ENCODE measurements around the gene INPPL1.
"Not testable (repeated sequence)": the region's sequence is repeated elsewhere in the genome, so short reads cannot be mapped to it uniquely, and the experiment has no call there.

The INPPL1 gene

DNA sequence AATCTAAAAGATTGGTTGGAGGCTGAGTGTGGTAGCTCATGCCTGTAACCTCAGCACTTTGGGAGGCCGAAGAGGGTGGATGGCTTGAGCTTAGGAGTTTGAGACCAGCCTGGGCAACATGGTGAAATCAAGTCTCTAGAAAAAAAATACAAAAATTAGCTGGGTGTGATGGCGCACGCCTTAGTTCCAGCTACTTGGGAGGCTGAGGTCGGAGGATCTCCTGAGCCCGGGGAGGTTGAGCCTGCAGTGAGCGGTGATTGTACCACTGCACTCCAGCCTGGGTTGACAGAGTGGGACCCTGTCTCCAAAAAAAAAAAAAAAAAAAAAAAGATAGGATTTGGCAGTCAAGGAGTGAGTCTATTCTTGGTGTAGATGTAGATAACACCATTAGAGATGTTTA lies 22.0 kb upstream of the INPPL1 start:
- TF ChIP-seq, protein P1, sequence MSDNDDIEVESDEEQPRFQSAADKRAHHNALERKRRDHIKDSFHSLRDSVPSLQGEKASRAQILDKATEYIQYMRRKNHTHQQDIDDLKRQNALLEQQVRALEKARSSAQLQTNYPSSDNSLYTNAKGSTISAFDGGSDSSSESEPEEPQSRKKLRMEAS (IDR thresholded peaks at IDR 0.05; ENCODE audit: low read depth, low read length), result no peak
- TF ChIP-seq, protein P2, sequence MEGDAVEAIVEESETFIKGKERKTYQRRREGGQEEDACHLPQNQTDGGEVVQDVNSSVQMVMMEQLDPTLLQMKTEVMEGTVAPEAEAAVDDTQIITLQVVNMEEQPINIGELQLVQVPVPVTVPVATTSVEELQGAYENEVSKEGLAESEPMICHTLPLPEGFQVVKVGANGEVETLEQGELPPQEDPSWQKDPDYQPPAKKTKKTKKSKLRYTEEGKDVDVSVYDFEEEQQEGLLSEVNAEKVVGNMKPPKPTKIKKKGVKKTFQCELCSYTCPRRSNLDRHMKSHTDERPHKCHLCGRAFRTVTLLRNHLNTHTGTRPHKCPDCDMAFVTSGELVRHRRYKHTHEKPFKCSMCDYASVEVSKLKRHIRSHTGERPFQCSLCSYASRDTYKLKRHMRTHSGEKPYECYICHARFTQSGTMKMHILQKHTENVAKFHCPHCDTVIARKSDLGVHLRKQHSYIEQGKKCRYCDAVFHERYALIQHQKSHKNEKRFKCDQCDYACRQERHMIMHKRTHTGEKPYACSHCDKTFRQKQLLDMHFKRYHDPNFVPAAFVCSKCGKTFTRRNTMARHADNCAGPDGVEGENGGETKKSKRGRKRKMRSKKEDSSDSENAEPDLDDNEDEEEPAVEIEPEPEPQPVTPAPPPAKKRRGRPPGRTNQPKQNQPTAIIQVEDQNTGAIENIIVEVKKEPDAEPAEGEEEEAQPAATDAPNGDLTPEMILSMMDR (IDR thresholded peaks at IDR 0.05; ENCODE audit: low read depth, low read length), result no peak
- no peak for TF ChIP-seq MYC (IDR thresholded peaks at IDR 0.05; ENCODE audit: low read depth, low read length)
- no peak for TF ChIP-seq POLR2A (IDR thresholded peaks at IDR 0.05; ENCODE audit: extremely low read depth, insufficient read length)
- no peak for DNase-seq (ENCODE audit: low read depth)
- H3K4me3 ChIP-seq (ENCODE audit: low read depth, low read length), result no peak overlapping the region

DNA sequence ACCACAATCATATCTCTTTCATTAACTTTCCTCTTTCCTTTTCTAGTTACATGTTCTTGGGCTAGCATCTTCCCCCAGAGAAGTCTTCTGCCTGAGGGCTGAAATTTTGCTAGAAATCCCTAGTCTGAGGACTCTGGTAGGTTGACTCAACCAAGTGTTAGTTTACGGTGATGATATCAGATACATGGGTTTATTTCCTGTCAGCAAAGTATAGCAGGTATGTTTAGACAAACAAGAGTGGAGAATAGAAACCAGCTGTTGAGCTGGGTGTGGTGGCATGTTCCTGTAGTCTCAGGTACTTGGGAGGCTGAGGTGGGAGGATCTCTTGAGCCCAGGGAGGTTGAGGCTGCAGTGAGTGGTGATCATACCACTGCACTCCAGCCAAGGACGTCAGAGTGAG lies 21.4 kb upstream of the INPPL1 start:
- H3K4me3 ChIP-seq (ENCODE audit: low read depth, low read length), result no peak overlapping the region
- DNase-seq (ENCODE audit: low read depth), result no peak
- TF ChIP-seq, protein P2 (IDR thresholded peaks at IDR 0.05; ENCODE audit: low read depth, low read length), result no peak
- TF ChIP-seq, protein P1 (IDR thresholded peaks at IDR 0.05; ENCODE audit: low read depth, low read length), result no peak
- TF ChIP-seq MYC (IDR thresholded peaks at IDR 0.05; ENCODE audit: low read depth, low read length) (no peak), POLR2A (IDR thresholded peaks at IDR 0.05; ENCODE audit: extremely low read depth, insufficient read length) (no peak)

DNA sequence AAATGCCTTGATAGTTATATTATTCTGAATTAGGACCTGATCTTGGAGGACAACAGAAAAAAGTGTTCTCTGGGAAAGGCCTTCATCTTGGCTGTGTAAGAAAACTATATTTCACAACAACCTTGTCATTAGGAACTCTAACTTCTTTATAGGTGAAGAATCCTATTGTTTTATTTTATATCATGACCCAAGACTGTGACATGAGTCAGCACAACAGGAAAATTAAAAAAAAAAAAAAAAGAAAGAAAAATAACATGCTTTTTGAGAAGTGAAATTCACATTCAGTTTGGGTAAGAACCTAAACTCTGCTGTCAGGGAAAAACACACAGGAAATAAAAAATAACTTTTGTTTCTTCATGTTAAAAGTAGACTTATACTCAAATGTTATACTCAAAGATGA lies 19.7 kb upstream of the INPPL1 start:
- no peak overlapping the region for H3K4me3 ChIP-seq (ENCODE audit: low read depth, low read length)
- TF ChIP-seq, protein P2 (IDR thresholded peaks at IDR 0.05; ENCODE audit: low read depth, low read length), result no peak
- TF ChIP-seq, protein P1 (IDR thresholded peaks at IDR 0.05; ENCODE audit: low read depth, low read length), result no peak
- TF ChIP-seq POLR2A (IDR thresholded peaks at IDR 0.05; ENCODE audit: extremely low read depth, insufficient read length) (no peak), MYC (IDR thresholded peaks at IDR 0.05; ENCODE audit: low read depth, low read length) (no peak)
- DNase-seq (ENCODE audit: low read depth), result no peak

DNA sequence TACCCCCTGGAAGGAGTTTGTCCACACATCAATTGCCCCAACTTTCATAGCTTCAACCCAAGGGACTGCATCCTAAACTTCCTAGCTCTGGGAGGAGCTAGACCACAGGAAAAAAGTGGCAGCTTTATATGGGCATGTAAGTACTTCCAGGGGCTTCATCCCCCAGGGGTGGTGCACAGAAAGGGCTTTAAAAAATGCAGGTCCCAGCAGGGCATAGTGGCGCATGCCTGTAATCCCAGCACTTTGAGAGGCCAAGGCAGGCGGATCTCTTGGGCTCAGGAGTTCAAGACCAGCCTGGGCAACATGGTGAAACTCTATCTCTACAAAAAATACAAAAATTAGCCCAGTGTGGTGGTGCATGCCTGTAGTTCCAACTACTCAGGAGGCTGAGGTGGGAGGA lies 17.8 kb upstream of the INPPL1 start:
- not testable (repeated sequence) for DNase-seq (ENCODE audit: low read depth); H3K4me3 ChIP-seq (ENCODE audit: low read depth, low read length)

DNA sequence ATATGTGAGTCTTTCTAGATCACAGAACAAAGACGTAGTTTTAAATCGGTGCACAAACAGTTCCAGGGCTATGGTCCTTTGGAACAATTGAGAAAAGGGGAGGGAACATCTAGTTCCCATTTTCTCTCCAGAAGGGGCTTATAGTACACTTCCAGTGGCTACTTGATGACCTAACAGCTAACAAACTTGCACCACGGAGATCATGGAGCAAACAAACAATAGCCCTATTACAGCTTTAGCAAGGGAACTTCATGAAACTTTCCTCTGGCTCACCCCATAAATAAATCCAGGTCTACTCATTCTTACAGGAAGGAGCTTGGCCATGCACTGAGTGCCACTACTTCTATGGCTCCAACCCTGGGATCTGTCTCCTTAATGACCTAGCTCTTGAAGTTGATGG lies 16.3 kb upstream of the INPPL1 start:
- DNase-seq (ENCODE audit: low read depth), result no peak
- TF ChIP-seq, protein P2 (IDR thresholded peaks at IDR 0.05; ENCODE audit: low read depth, low read length), result no peak
- TF ChIP-seq, protein P1 (IDR thresholded peaks at IDR 0.05; ENCODE audit: low read depth, low read length), result no peak
- no peak for TF ChIP-seq MYC (IDR thresholded peaks at IDR 0.05; ENCODE audit: low read depth, low read length)
- no peak for TF ChIP-seq POLR2A (IDR thresholded peaks at IDR 0.05; ENCODE audit: extremely low read depth, insufficient read length)
- H3K4me3 ChIP-seq (ENCODE audit: low read depth, low read length), result no peak overlapping the region

DNA sequence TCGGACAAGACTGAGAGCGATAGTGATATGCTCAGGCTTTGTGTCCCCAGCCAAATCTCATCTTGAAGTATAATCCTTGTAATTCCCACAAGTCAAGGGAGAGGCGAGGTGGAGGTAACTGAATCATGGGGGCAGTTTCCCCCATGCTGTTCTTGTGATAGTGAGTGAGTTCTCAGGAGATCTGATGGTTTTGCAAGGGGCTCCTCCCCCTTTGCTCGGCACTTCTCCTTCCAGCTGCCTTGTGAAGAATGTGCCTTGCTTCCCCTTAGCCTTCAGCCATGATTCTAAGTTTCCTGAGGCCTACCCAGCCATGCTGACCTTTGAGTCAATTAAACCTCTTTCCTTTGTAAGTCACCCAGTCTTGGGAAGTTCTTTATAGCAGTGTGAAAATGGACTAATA lies 15.5 kb upstream of the INPPL1 start:
- TF ChIP-seq, protein P1 (IDR thresholded peaks at IDR 0.05; ENCODE audit: low read depth, low read length), result no peak
- TF ChIP-seq POLR2A (IDR thresholded peaks at IDR 0.05; ENCODE audit: extremely low read depth, insufficient read length), result no peak
- no peak for TF ChIP-seq MYC (IDR thresholded peaks at IDR 0.05; ENCODE audit: low read depth, low read length)
- TF ChIP-seq, protein P2 (IDR thresholded peaks at IDR 0.05; ENCODE audit: low read depth, low read length), result no peak
- no peak overlapping the region for H3K4me3 ChIP-seq (ENCODE audit: low read depth, low read length)
- peak; percentile 61 for DNase-seq (ENCODE audit: low read depth)

Data from NB4 (cell line).